DND-41 (cell line): ENCODE data around the gene PIGX.

Source experiments
- ATAC-seq: fragments of 200-7000 bp; cut with Tn5 transposase; 3 replicates; pipeline ENCODE4 v1.9.1; 2021; ENCODE audit warnings: low read depth; ENCODE audit not compliant: insufficient read depth
- DNase-seq: peaks from one replicate; pipeline ENCODE4 v3.0.0-alpha.2; 2020
- H2AFZ ChIP-seq: 2 replicates; pipeline ENCODE4 v1.6.0; 2012; ENCODE audit warnings: low read depth, low read length
- H3K27ac ChIP-seq: 2 replicates; pipeline ENCODE4 v1.5.1; 2012; ENCODE audit warnings: low read length, inconsistent platforms
- H3K27me3 ChIP-seq: fragments of 200-600 bp; sonication (generic); 2 replicates; pipeline ENCODE4 v1.6.0; 2012; ENCODE audit warnings: low read length, mild to moderate bottlenecking, inconsistent platforms; ENCODE audit not compliant: insufficient read depth, poor library complexity
- H3K36me3 ChIP-seq: 2 replicates; pipeline ENCODE4 v1.5.1; 2012; ENCODE audit warnings: low read length, inconsistent platforms; ENCODE audit not compliant: insufficient read depth
- H3K4me1 ChIP-seq: 2 replicates; pipeline ENCODE4 v1.5.1; 2012; ENCODE audit warnings: mild to moderate bottlenecking, low read length; ENCODE audit not compliant: insufficient read depth
- H3K4me2 ChIP-seq: 2 replicates; pipeline ENCODE4 v1.6.0; 2012; ENCODE audit warnings: mild to moderate bottlenecking, moderate library complexity, low read length, inconsistent platforms; ENCODE audit not compliant: insufficient read depth
- H3K4me3 ChIP-seq, 2 experiments: fragments of 200-600 bp in 1 of 2; shearing (Covaris generic) in 1 of 2; 2 replicates each; pipeline ENCODE4 v1.5.1; 2012 to 2016; ENCODE audit warnings: inconsistent platforms in 2 of 2, low read length in 2 of 2, mild to moderate bottlenecking in 2 of 2, low read depth in 1 of 2, moderate library complexity in 1 of 2
- H3K79me2 ChIP-seq: 2 replicates; pipeline ENCODE4 v1.6.0; 2012; ENCODE audit warnings: low read length, inconsistent platforms; ENCODE audit not compliant: insufficient read depth
- H3K9ac ChIP-seq: 2 replicates; pipeline ENCODE4 v1.6.0; 2012; ENCODE audit warnings: low read depth, mild to moderate bottlenecking, inconsistent platforms, low read length, moderate library complexity
- H3K9me3 ChIP-seq: 2 replicates; pipeline ENCODE4 v1.5.1; 2012; ENCODE audit warnings: low read length, moderate library complexity, mild to moderate bottlenecking, inconsistent platforms; ENCODE audit not compliant: insufficient read depth, severe bottlenecking
- H4K20me1 ChIP-seq: 2 replicates; pipeline ENCODE4 v1.6.0; 2012; ENCODE audit warnings: low read length; ENCODE audit not compliant: insufficient read depth
- CTCF ChIP-seq: IDR thresholded peaks from 2 replicates; pipeline ENCODE4 v1.5.1; 2012; ENCODE audit warnings: borderline replicate concordance, low read length, moderate library complexity, mild to moderate bottlenecking; ENCODE audit not compliant: poor library complexity, severe bottlenecking; ENCODE audit errors: extremely low read depth
- EZH2 ChIP-seq: IDR thresholded peaks from 3 replicates; pipeline ENCODE4 v1.6.1; 2012; ENCODE audit warnings: borderline replicate concordance, low read depth, mild to moderate bottlenecking, moderate library complexity, low read length, inconsistent platforms; ENCODE audit not compliant: severe bottlenecking

PIGX gene

GRCh38 chr3:196774848-196775422 lies 62.8 kb downstream of the PIGX start:
- Histone ChIP-seq H3K4me3 (no peak overlapping the region), H4K20me1 (peaks cover 30% of the 10 kb centered on the region), H3K4me1 (peaks cover 4% of the 10 kb centered on the region; the same call in 1 of the 2 replicates), H3K27me3 (no peaks in the 10 kb centered on the region), H3K4me2 (no peak overlapping the region), H3K36me3 (peaks cover 35% of the 10 kb centered on the region), H3K27ac (no peak overlapping the region), H3K9me3 (peaks cover 11% of the 10 kb centered on the region), H2AFZ (no peak overlapping the region), H3K79me2 (peaks cover 98% of the 10 kb centered on the region), H3K9ac (no peak overlapping the region)
- DNase-seq (no peak), ATAC-seq (no peak)
- no peak for TF ChIP-seq CTCF

- no peak overlapping the region for H3K4me3 ChIP-seq
- DNase-seq (no peak), ATAC-seq (no peak)
- H3K4me2 ChIP-seq, result no peak overlapping the region
- no peak overlapping the region for H3K27ac ChIP-seq
- H3K9me3 ChIP-seq, result peaks cover 13% of the 10 kb centered on the region
- H3K4me1 ChIP-seq, result peaks cover 4% of the 10 kb centered on the region; the same call in 1 of the 2 replicates
- peaks cover 97% of the 10 kb centered on the region for H3K79me2 ChIP-seq
- TF ChIP-seq EZH2, result no peak
- no peak for TF ChIP-seq CTCF
- no peaks in the 10 kb centered on the region for H3K27me3 ChIP-seq
- H3K36me3 ChIP-seq, result peaks cover 40% of the 10 kb centered on the region
- H2AFZ ChIP-seq, result no peak overlapping the region
- H4K20me1 ChIP-seq, result peaks cover 29% of the 10 kb centered on the region
- no peak overlapping the region for H3K9ac ChIP-seq
Observed at GRCh38 chr3:196775938-196776337, 63.8 kb downstream of the PIGX start.

GRCh38 chr3:196777836-196778235 lies 65.7 kb downstream of the PIGX start:
- ATAC-seq, result no peak
- no peak overlapping the region for H2AFZ ChIP-seq
- H3K9ac ChIP-seq, result no peak overlapping the region
- H3K4me1 ChIP-seq, result peaks cover 4% of the 10 kb centered on the region; the same call in 1 of the 2 replicates
- no peak overlapping the region for H3K27ac ChIP-seq
- TF ChIP-seq CTCF (no peak), EZH2 (no peak)
- H3K9me3 ChIP-seq, result peaks cover 13% of the 10 kb centered on the region
- no peak overlapping the region for H3K4me3 ChIP-seq
- H3K27me3 ChIP-seq, result no peaks in the 10 kb centered on the region
- H3K4me2 ChIP-seq, result no peak overlapping the region
- H3K79me2 ChIP-seq, result peaks cover 96% of the 10 kb centered on the region
- no peak for DNase-seq
- H3K36me3 ChIP-seq, result peaks cover 57% of the 10 kb centered on the region
- H4K20me1 ChIP-seq, result peaks cover 15% of the 10 kb centered on the region; the same call in 1 of the 2 replicates
